ENCODE measurements around the gene PRKCA. TPM values are rescaled to one million over a fixed set of nuclear protein-coding genes. Genes with fewer than 3 reads are reported as not detected.

The PRKCA gene
- polyA plus RNA-seq, 2 of the 4 experiments (the other 2 are of a cell fraction): 28.8 to 65.0 TPM

DNA sequence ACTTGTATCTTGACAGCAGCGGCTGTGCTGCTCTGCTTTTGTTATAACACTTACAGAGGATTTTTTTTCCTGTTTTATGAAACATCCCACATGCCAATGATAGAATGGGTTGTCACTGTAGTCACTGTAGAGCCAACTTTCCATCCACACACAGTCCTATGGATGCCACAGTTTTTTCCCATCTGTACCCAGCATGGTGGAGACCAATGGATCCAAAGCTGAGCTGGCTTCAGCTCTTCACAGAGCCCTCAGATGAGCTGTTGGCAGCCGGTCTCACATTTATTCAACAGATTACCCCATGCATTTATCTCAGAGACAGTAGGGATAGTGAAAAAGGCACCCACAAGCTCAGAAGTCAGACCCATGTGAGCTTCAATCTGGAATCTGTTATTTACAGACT is 441.1 kb downstream of the PRKCA start:
- WGBS (ENCODE audit: missing lambda C conversion rate): 95% methylated on average over 2 of the region's 2 CpGs
- no peak overlapping the region for H3K27ac ChIP-seq
- no peak overlapping the region for H3K4me2 ChIP-seq
- TF ChIP-seq MAX (IDR thresholded peaks at IDR 0.05) (no peak), ZSCAN20 (CRISPR knock-in tag; IDR thresholded peaks at IDR 0.05) (no peak), RNF2 (IDR thresholded peaks at IDR 0.05; ENCODE audit: borderline replicate concordance, low read depth) (no peak), EHF (CRISPR knock-in tag; IDR thresholded peaks at IDR 0.05) (no peak), FOSB (CRISPR knock-in tag; IDR thresholded peaks at IDR 0.05) (no peak), ELK1 (IDR thresholded peaks at IDR 0.05; ENCODE audit: low read depth, low read length) (no peak)
- TF ChIP-seq, protein P1, sequence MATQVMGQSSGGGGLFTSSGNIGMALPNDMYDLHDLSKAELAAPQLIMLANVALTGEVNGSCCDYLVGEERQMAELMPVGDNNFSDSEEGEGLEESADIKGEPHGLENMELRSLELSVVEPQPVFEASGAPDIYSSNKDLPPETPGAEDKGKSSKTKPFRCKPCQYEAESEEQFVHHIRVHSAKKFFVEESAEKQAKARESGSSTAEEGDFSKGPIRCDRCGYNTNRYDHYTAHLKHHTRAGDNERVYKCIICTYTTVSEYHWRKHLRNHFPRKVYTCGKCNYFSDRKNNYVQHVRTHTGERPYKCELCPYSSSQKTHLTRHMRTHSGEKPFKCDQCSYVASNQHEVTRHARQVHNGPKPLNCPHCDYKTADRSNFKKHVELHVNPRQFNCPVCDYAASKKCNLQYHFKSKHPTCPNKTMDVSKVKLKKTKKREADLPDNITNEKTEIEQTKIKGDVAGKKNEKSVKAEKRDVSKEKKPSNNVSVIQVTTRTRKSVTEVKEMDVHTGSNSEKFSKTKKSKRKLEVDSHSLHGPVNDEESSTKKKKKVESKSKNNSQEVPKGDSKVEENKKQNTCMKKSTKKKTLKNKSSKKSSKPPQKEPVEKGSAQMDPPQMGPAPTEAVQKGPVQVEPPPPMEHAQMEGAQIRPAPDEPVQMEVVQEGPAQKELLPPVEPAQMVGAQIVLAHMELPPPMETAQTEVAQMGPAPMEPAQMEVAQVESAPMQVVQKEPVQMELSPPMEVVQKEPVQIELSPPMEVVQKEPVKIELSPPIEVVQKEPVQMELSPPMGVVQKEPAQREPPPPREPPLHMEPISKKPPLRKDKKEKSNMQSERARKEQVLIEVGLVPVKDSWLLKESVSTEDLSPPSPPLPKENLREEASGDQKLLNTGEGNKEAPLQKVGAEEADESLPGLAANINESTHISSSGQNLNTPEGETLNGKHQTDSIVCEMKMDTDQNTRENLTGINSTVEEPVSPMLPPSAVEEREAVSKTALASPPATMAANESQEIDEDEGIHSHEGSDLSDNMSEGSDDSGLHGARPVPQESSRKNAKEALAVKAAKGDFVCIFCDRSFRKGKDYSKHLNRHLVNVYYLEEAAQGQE (IDR thresholded peaks at IDR 0.05): no peak
- no peaks in the 10 kb centered on the region for H3K4me1 ChIP-seq
- DNase-seq (ENCODE audit: low read depth in 1 of 2, low spot score in 1 of 2) (no peak), FAIRE-seq (no peak), ATAC-seq (no peak)
- CTCF ChIA-PET: interaction anchor here (9.1 kb wide), 1 partner anchor 17 kb away, joined by 65 read pairs; no protein-coding TSS in a partner anchor
- no peak overlapping the region for H3K4me3 ChIP-seq
- no peaks in the 10 kb centered on the region for H3K9me3 ChIP-seq
- POLR2A ChIA-PET: no interaction called here

DNA sequence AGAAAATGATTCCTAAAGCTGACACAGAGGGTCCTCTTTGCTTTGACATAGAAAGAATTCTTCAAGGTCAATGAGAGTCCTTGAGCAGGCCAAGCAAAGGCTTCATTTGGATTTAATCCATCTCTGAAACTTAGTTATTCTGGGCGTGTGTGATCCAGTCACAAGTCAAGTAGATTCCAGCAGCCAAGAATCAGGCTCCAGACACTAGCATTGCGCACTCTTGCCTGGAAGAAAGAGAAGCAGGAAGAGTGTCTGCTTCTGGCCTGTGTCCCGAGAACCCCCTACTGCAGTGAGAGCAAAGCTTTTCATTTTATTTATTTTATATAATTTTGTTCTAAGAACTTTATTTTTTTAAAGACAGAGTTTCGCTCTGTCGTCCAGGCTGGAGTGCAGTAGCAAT is 444.3 kb downstream of the PRKCA start:
- Histone ChIP-seq H3K4me3 (no peak overlapping the region), H3K9me3 (no peaks in the 10 kb centered on the region), H3K4me2 (no peak overlapping the region), H3K4me1 (no peaks in the 10 kb centered on the region), H3K27ac (no peak overlapping the region)
- CTCF ChIA-PET: interaction anchor here (1.4 to 2.2 kb wide), 3 partner anchors 9 to 32 kb away, joined by 3 to 6 read pairs (median 5); no protein-coding TSS in a partner anchor
- FAIRE-seq: no peak
- ATAC-seq: no peak
- POLR2A ChIA-PET: no interaction called here
- no peak for DNase-seq (ENCODE audit: low read depth in 1 of 2, low spot score in 1 of 2)
- TF ChIP-seq ATOH8 (CRISPR knock-in tag; IDR thresholded peaks at IDR 0.05; ENCODE audit: low read depth) (no peak), NFE2L2 (conservative IDR thresholded peaks at IDR 0.05; ENCODE audit: low read length) (no peak), NR3C1 (IDR thresholded peaks at IDR 0.05) (no peak), JUNB (IDR thresholded peaks at IDR 0.05) (no peak), EHMT2 (IDR thresholded peaks at IDR 0.05; ENCODE audit: low read depth) (no peak), RCOR1 (IDR thresholded peaks at IDR 0.05; ENCODE audit: low read depth, low read length) (no peak), RARB (CRISPR knock-in tag; IDR thresholded peaks at IDR 0.05) (no peak), HDAC2 (IDR thresholded peaks at IDR 0.05) (no peak), SMC3 (IDR thresholded peaks at IDR 0.05) (no peak), POLR2AphosphoS2 (conservative IDR thresholded peaks at IDR 0.05; ENCODE audit: low read length) (no peak), ZC3H11A (IDR thresholded peaks at IDR 0.05) (no peak), TP53 (CRISPR knock-in tag; IDR thresholded peaks at IDR 0.05) (no peak), USF2 (IDR thresholded peaks at IDR 0.05) (no peak), CBX2 (IDR thresholded peaks at IDR 0.05; ENCODE audit: borderline replicate concordance, low read depth) (no peak), RFX5 (IDR thresholded peaks at IDR 0.05) (no peak), MYC (IDR thresholded peaks at IDR 0.05; ENCODE audit: borderline replicate concordance, low read length) (no peak), CTCF (IDR thresholded peaks at IDR 0.05) (no peak), GATA3 (IDR thresholded peaks at IDR 0.05; ENCODE audit: borderline replicate concordance) (no peak), RNF2 (IDR thresholded peaks at IDR 0.05; ENCODE audit: borderline replicate concordance, low read depth) (no peak)
- TF ChIP-seq, protein P2, sequence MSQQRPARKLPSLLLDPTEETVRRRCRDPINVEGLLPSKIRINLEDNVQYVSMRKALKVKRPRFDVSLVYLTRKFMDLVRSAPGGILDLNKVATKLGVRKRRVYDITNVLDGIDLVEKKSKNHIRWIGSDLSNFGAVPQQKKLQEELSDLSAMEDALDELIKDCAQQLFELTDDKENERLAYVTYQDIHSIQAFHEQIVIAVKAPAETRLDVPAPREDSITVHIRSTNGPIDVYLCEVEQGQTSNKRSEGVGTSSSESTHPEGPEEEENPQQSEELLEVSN (IDR thresholded peaks at IDR 0.05; ENCODE audit: borderline replicate concordance, low read depth): no peak
- WGBS (ENCODE audit: missing lambda C conversion rate): 88% methylated on average over 5 of the region's 5 CpGs
